Measurements from ENCODE around the gene TRPM2.
A peak's percentile ranks its signal among the peaks of the same experiment; 100 is the strongest.

TRPM2 gene

GRCh38 chr21:44363278-44363677, 9.9 kb downstream of the TRPM2 start:
- Mint-ChIP-seq H3K27me3 (no peaks in the 10 kb centered on the region), H3K36me3 (peaks cover 0 to 11% of the 10 kb centered on the region in 2 donors), H3K9me3 (peaks cover 8 to 9% of the 10 kb centered on the region in 2 donors), H3K4me1 (peaks cover 2 to 7% of the 10 kb centered on the region in 2 donors), H3K27ac (no peak overlapping the region), H3K4me3 (no peak overlapping the region)
- ATAC-seq (replicated peaks) (no peak), DNase-seq (no peak)

- Mint-ChIP-seq H3K27me3 (no peaks in the 10 kb centered on the region), H3K27ac (no peak overlapping the region), H3K36me3 (peaks cover 1 to 11% of the 10 kb centered on the region in 2 donors), H3K4me1 (peaks cover 2 to 7% of the 10 kb centered on the region in 2 donors), H3K4me3 (no peak overlapping the region), H3K9me3 (peaks cover 7 to 9% of the 10 kb centered on the region in 2 donors)
- no peak for ATAC-seq (replicated peaks)
- no peak for DNase-seq
Observed at GRCh38 chr21:44364151-44365053, 11.0 kb downstream of the TRPM2 start.

DNA sequence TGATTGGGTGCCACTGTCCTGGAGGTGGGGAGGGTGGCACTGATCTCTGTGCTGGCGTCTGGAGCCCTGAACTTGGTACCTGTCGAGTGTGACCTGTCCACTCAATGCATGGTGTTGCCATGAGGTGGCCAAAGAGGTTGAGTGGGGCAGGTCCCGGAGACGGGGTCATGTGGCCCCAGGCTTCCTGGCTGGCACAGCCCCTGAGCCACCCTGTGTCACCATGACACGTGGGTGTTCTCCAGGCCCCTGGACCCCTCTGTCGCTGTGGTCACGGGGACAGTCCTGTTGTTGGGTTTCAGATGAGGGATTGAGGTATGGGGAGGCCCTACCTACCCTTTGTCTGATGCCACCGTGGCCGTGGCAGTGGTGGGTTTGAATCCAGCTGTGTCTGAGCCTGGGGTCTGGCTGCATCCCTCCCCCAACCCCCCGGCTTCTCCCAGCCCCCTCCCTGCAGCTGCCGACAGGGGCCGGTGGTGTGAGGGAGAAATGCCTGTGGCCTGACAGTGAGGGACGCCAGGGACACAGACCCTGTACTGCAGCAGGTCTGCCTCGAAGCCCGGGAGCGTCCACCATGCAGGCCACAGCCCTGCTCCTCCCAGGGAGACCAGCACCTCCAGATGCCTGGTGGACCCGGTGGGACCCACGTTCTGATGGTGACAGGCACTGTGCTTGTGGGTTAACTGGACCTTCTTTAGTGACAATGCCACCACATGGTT, 12.0 kb downstream of the TRPM2 start:
- H3K4me3 Mint-ChIP-seq = no peak overlapping the region
- H3K27me3 Mint-ChIP-seq = no peaks in the 10 kb centered on the region
- peaks cover 1 to 11% of the 10 kb centered on the region in 2 donors for H3K36me3 Mint-ChIP-seq
- peaks cover 6 to 9% of the 10 kb centered on the region in 2 donors for H3K9me3 Mint-ChIP-seq
- ATAC-seq (replicated peaks) (no peak), DNase-seq (no peak)
- H3K27ac Mint-ChIP-seq = no peak overlapping the region
- H3K4me1 Mint-ChIP-seq = peaks cover 0 to 2% of the 10 kb centered on the region in 2 donors

GRCh38 chr21:44365967-44366585, 12.7 kb downstream of the TRPM2 start:
- H3K4me1 Mint-ChIP-seq = no peaks in the 10 kb centered on the region
- ATAC-seq (replicated peaks) (no peak), DNase-seq (no peak)
- no peak overlapping the region for H3K4me3 Mint-ChIP-seq
- peaks cover 1 to 11% of the 10 kb centered on the region in 2 donors for H3K36me3 Mint-ChIP-seq
- no peaks in the 10 kb centered on the region for H3K27me3 Mint-ChIP-seq
- H3K9me3 Mint-ChIP-seq = peaks cover 6 to 9% of the 10 kb centered on the region in 2 donors
- no peak overlapping the region for H3K27ac Mint-ChIP-seq

- DNase-seq (no peak), ATAC-seq (replicated peaks) (no peak)
- Mint-ChIP-seq H3K4me3 (no peak overlapping the region), H3K4me1 (no peaks in the 10 kb centered on the region), H3K27me3 (no peaks in the 10 kb centered on the region), H3K27ac (no peak overlapping the region), H3K9me3 (peaks cover 9 to 12% of the 10 kb centered on the region in 2 donors), H3K36me3 (peaks cover 1 to 14% of the 10 kb centered on the region in 2 donors)
Observed at GRCh38 chr21:44366586-44367211, 13.3 kb downstream of the TRPM2 start.

GRCh38 chr21:44368711-44369446, 15.5 kb downstream of the TRPM2 start:
- no peaks in the 10 kb centered on the region for H3K27me3 Mint-ChIP-seq
- no peaks in the 10 kb centered on the region for H3K4me1 Mint-ChIP-seq
- H3K9me3 Mint-ChIP-seq = peaks cover 3% of the 10 kb centered on the region in 2 donors
- no peak overlapping the region for H3K27ac Mint-ChIP-seq
- peaks cover 1 to 4% of the 10 kb centered on the region in 2 donors for H3K36me3 Mint-ChIP-seq
- no peak for ATAC-seq (replicated peaks)
- no peak for DNase-seq
- no peak overlapping the region for H3K4me3 Mint-ChIP-seq

DNA sequence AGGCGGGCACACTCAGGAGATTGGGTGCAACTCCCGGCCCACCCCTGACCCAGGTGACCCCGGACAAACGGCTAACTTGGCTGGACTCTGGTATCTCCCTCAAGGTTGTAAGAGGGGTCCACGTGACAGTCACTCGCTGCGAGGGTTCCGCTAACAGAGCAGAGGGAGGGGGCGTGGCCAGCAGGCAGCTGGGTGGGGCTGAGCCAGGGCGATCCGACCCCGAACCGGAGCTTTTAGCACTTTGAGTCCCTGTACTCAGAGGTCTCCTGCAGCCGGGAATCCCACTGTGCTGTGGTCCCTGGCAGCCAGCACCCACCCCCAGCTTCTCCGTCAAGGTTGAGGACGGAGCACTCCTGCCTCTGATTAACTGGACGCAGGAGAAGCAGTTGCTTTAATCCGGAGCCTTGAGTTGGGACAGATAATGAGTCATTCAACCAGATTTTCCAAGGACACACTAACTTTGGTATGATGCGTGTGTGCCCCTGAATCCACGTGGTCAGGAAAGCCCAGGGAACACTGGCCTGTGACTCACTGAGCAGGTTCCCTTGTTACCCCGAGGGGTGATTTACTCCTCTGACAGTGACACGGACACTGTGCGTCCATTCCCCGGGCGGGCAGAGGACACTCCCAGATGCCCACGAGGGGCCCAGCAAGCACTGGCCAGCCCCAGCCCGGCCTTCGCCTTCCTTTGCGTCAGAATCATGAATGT, 16.8 kb downstream of the TRPM2 start:
- H3K27me3 Mint-ChIP-seq = no peaks in the 10 kb centered on the region
- H3K9me3 Mint-ChIP-seq = peaks cover 5 to 6% of the 10 kb centered on the region in 2 donors
- H3K4me1 Mint-ChIP-seq = peaks cover 4 to 5% of the 10 kb centered on the region in 2 donors
- H3K36me3 Mint-ChIP-seq = peaks cover 6 to 7% of the 10 kb centered on the region in 2 donors
- H3K27ac Mint-ChIP-seq = no peak overlapping the region
- no peak for DNase-seq
- ATAC-seq (replicated peaks) = no peak
- H3K4me3 Mint-ChIP-seq = no peak overlapping the region

- Mint-ChIP-seq H3K27ac (no peak overlapping the region), H3K4me1 (peaks cover 11 to 13% of the 10 kb centered on the region in 2 donors), H3K4me3 (no peak overlapping the region), H3K9me3 (peaks cover 10 to 11% of the 10 kb centered on the region in 2 donors), H3K36me3 (peaks cover 8 to 12% of the 10 kb centered on the region in 2 donors), H3K27me3 (no peaks in the 10 kb centered on the region)
- DNase-seq (no peak), ATAC-seq (replicated peaks) (no peak)
Observed at GRCh38 chr21:44370786-44371410, 17.5 kb downstream of the TRPM2 start.

DNA sequence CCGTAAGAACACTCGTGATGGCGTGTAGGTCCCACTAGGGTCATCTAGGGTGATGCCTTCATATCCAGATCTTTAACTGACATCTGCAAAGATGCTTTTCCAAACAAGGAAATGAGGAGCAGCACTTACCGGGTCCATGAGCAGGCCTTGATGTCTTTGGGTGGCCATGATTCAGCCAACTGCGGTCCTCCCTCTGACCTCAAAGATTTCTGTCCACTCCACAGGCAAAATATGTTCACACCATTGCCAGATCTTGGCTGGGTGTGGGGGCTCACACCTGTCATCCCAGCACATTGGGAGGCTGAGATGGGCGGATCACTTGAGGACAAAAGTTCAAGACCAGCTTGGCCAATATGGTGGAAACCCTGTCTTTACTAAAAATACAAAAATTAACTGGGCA, 18.2 kb downstream of the TRPM2 start:
- peaks cover 10 to 11% of the 10 kb centered on the region in 2 donors for H3K9me3 Mint-ChIP-seq
- no peak overlapping the region for H3K27ac Mint-ChIP-seq
- no peak for ATAC-seq (replicated peaks)
- no peak overlapping the region for H3K4me3 Mint-ChIP-seq
- H3K36me3 Mint-ChIP-seq = peaks cover 8 to 12% of the 10 kb centered on the region in 2 donors
- no peak for DNase-seq
- peaks cover 17 to 18% of the 10 kb centered on the region in 2 donors for H3K4me1 Mint-ChIP-seq
- no peaks in the 10 kb centered on the region for H3K27me3 Mint-ChIP-seq

DNA sequence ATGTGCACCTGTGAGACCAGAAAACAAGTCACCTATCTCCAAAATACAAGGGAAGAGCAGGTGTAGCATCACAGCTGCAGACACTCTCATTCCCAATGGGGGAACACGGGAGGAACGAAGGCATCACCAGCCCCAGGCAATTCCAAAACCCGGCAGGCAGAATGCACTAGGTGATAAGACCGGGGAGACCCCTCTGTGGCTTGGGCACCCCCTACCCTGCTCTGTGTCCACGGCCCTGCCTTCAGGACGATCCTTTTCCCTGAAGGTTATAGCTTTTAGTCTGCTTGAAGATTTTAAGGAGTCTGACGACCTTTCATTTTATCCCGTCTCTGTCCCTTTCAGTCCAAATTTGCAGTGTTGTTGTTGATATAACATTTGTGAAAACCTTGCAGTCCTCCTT, 19.2 kb downstream of the TRPM2 start:
- Mint-ChIP-seq H3K27me3 (no peaks in the 10 kb centered on the region), H3K9me3 (peaks cover 10 to 11% of the 10 kb centered on the region in 2 donors), H3K36me3 (peaks cover 8 to 15% of the 10 kb centered on the region in 2 donors), H3K4me3 (no peak overlapping the region), H3K27ac (no peak overlapping the region), H3K4me1 (peaks cover 22 to 25% of the 10 kb centered on the region in 2 donors)
- no peak for ATAC-seq (replicated peaks)
- DNase-seq = no peak

- H3K4me1 Mint-ChIP-seq = peaks cover 22 to 25% of the 10 kb centered on the region in 2 donors
- peaks cover 10 to 11% of the 10 kb centered on the region in 2 donors for H3K9me3 Mint-ChIP-seq
- H3K4me3 Mint-ChIP-seq = peak overlapping the region in 1 of 2 donors; percentile 30
- peak overlapping the region; percentile 79 for H3K27ac Mint-ChIP-seq
- DNase-seq (no peak), ATAC-seq (replicated peaks) (no peak)
- no peaks in the 10 kb centered on the region for H3K27me3 Mint-ChIP-seq
- peaks cover 6 to 15% of the 10 kb centered on the region in 2 donors for H3K36me3 Mint-ChIP-seq
Observed at GRCh38 chr21:44374601-44375280, 21.3 kb downstream of the TRPM2 start.

- Mint-ChIP-seq H3K27me3 (no peaks in the 10 kb centered on the region), H3K4me3 (peak overlapping the region in 1 of 2 donors; percentile 30)
Observed at GRCh38 chr21:44375281-44375651, 21.8 kb downstream of the TRPM2 start.

More at GRCh38 chr21:44375281-44375651, 21.8 kb downstream of the TRPM2 start:
- ATAC-seq (replicated peaks) = peak; percentile 74 to 84
- Mint-ChIP-seq H3K27ac (peak overlapping the region; percentile 79), H3K4me1 (peaks cover 22 to 25% of the 10 kb centered on the region in 2 donors), H3K9me3 (peaks cover 10 to 11% of the 10 kb centered on the region in 2 donors), H3K36me3 (peaks cover 6 to 15% of the 10 kb centered on the region in 2 donors)
- DNase-seq = peak; percentile 40

Measured in stimulated activated naive B cell treated with anti-CD40 and anti-IgM and Interleukin-4, amounts not matched to agents 10 μg/mL and 1 μg/mL and 100 μg/mL, for 72 hours (primary cell).